Stomach (tissue), 4 donors: ENCODE results near the gene HSPG2.

Experiments used
- POLR2A ChIP-seq, 4 donors: fragments of 450-650 bp; IDR thresholded peaks; one replicate each; pipeline ENCODE4 v1.6.1; 2016; ENCODE audit warnings: antibody characterized with exemption in 4 of 4, control low read depth in 2 of 4, mild to moderate bottlenecking in 1 of 4, moderate library complexity in 1 of 4
- POLR2AphosphoS5 ChIP-seq, 3 donors: sonication (generic); formaldehyde crosslinking; IDR thresholded peaks; one replicate each; pipeline ENCODE4 v1.6.1; 2016; ENCODE audit warnings: antibody characterized with exemption in 3 of 3
- TF ChIP-seq, protein P1 (sequence below), 7 experiments: fragments of 450-650 bp in 4 of 7; fragments of 200-600 bp in 3 of 7; sonication (generic) in 3 of 7; IDR thresholded peaks; one replicate each; pipeline ENCODE4 v1.5.1; 2016 to 2019; ENCODE audit warnings: antibody characterized with exemption in 7 of 7, control low read depth in 2 of 7, mild to moderate bottlenecking in 1 of 7

DNA sequence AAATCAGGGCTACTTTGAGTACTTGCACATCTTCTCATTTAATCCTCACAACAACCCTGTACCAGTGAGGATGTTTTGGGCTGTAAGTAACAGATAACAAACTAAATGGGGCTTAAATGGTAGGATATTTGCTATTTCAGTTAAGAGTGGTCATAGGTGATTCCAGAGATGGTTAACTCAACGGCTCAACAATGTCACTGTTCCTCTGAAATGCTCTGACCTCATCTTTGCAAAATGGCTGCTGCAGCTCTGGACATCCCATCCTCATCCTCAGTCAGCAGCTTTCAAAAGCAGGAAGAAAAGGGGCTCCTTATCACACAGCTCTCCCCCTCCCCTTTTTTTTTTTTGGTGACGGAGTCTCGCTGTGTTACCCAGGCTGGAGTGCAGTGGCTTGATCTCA lies 123.6 kb downstream of the HSPG2 start:
- TF ChIP-seq, protein P1, sequence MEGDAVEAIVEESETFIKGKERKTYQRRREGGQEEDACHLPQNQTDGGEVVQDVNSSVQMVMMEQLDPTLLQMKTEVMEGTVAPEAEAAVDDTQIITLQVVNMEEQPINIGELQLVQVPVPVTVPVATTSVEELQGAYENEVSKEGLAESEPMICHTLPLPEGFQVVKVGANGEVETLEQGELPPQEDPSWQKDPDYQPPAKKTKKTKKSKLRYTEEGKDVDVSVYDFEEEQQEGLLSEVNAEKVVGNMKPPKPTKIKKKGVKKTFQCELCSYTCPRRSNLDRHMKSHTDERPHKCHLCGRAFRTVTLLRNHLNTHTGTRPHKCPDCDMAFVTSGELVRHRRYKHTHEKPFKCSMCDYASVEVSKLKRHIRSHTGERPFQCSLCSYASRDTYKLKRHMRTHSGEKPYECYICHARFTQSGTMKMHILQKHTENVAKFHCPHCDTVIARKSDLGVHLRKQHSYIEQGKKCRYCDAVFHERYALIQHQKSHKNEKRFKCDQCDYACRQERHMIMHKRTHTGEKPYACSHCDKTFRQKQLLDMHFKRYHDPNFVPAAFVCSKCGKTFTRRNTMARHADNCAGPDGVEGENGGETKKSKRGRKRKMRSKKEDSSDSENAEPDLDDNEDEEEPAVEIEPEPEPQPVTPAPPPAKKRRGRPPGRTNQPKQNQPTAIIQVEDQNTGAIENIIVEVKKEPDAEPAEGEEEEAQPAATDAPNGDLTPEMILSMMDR (IDR thresholded peaks at IDR 0.05): no peak
- TF ChIP-seq POLR2A (IDR thresholded peaks at IDR 0.05) (no peak), POLR2AphosphoS5 (IDR thresholded peaks at IDR 0.05) (no peak)
